HL-60 (cell line): ENCODE results near the gene DDAH1.

ENCODE experiments used
- CTCF ChIP-seq: IDR thresholded peaks from one replicate; pipeline ENCODE4 v1.5.1; 2011; ENCODE audit warnings: low read length, control low read depth, inconsistent platforms; ENCODE audit not compliant: insufficient read depth
- POLR2AphosphoS5 ChIP-seq: IDR thresholded peaks from 2 replicates; pipeline ENCODE4 v1.6.1; 2012; ENCODE audit warnings: low read depth
- SPI1 ChIP-seq: IDR thresholded peaks from 2 replicates; pipeline ENCODE4 v1.6.1; 2012; ENCODE audit warnings: low read depth, mild to moderate bottlenecking, borderline replicate concordance
- TF ChIP-seq, protein P1 (sequence below): IDR thresholded peaks from 2 replicates; pipeline ENCODE4 v1.6.1; 2012; ENCODE audit warnings: low read depth; ENCODE audit not compliant: insufficient replicate concordance

DNA sequence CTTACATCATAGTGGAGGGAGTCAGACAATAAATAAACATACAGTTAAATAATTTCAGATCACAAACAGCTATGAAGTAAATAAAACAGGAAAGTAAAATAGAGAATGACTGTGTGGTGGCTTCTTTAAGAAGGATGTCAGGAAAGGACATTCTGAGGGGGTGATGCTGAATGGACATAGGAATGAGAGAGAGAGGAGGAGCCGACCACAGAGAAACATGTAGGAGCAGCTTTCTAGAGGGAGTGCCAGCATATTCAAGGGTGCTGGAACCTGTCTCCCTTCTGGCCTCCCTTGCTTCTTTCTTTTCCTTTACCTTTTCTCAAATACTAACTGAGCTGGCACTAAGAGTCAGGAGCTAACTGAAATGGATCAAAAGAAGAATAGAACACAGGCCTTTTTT, 168.0 kb downstream of the DDAH1 start:
- no peak for TF ChIP-seq CTCF
- TF ChIP-seq SPI1, result no peak
- TF ChIP-seq, protein P1, sequence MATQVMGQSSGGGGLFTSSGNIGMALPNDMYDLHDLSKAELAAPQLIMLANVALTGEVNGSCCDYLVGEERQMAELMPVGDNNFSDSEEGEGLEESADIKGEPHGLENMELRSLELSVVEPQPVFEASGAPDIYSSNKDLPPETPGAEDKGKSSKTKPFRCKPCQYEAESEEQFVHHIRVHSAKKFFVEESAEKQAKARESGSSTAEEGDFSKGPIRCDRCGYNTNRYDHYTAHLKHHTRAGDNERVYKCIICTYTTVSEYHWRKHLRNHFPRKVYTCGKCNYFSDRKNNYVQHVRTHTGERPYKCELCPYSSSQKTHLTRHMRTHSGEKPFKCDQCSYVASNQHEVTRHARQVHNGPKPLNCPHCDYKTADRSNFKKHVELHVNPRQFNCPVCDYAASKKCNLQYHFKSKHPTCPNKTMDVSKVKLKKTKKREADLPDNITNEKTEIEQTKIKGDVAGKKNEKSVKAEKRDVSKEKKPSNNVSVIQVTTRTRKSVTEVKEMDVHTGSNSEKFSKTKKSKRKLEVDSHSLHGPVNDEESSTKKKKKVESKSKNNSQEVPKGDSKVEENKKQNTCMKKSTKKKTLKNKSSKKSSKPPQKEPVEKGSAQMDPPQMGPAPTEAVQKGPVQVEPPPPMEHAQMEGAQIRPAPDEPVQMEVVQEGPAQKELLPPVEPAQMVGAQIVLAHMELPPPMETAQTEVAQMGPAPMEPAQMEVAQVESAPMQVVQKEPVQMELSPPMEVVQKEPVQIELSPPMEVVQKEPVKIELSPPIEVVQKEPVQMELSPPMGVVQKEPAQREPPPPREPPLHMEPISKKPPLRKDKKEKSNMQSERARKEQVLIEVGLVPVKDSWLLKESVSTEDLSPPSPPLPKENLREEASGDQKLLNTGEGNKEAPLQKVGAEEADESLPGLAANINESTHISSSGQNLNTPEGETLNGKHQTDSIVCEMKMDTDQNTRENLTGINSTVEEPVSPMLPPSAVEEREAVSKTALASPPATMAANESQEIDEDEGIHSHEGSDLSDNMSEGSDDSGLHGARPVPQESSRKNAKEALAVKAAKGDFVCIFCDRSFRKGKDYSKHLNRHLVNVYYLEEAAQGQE, result no peak
- no peak for TF ChIP-seq POLR2AphosphoS5
